HG03558 (cell line): ENCODE measurements around the gene TBX18.

Source experiments
- ATAC-seq: cut with Tn5 transposase; IDR thresholded peaks from one replicate; pipeline ENCODE4 v1.9.1; 2021; ENCODE audit warnings: moderate number of reproducible peaks; ENCODE audit not compliant: unreplicated experiment; ENCODE audit errors: extremely low read depth

The TBX18 gene

DNA sequence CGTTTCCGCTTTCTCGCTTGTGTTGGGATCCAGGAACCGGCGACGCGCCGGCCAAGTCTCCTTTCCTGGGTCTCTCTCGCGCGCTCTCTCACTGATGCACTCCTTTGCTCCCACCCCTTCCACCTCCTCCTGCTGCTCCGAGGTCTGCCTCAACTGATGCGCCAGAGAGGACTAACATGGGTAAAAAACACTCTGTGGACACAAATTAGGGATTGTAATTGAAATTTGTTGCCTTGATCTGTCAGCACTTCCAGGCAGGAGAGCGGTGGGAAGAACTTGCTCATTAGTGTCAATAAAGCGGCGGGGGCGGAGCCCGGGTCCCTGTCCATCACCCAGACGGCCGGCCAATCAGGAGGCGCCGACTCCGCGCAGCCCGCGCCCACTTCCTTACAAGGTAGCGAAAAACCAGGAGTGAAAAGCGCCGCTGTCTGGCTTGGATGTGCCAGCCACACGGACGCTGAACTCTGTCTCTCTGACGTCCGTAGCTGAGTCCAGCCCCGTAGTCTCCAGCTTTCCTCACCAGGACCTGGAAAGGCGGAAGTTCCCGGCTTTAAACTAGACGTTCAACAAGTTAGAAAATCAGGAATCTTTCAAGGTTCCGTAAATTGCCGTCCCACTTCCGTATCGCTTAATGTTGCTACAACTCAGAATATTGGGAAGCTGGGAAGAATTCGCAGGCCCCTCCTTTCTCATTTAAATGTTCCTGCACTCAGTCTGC, at the start of gene TBX18:
Gene TBX18, minus strand, starts transcription at position 267 of the 718 bp plus-strand sequence. CDS start 417 bp downstream, outside the sequence.
- no peak for ATAC-seq

- ATAC-seq, result no peak
Measured at GRCh38 chr6:84811351-84811750, 47.0 kb upstream of the TBX18 start.

- ATAC-seq, result no peak
Measured at GRCh38 chr6:84809455-84809854, 45.1 kb upstream of the TBX18 start.

- ATAC-seq, result no peak
Measured at GRCh38 chr6:84808491-84809061, 44.2 kb upstream of the TBX18 start.

DNA sequence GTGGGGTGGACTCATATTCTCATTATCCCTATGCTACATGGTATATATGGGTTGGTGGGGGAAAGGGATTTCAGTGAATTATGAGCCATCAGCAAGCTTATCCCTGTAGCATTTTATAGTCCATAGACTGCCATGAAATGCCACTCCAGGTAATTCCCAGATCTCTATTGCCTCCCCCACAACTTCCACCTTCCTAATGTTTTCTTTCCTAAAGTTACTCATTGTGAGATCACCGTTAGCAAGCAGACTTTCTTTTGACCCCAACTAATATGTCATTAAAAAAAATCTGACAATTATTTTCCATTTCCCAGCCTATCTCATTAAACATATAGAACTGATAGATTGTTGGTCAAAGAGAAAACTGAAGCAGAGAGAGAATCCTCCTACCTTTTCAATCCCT, 40.7 kb upstream of the TBX18 start:
- ATAC-seq, result no peak

DNA sequence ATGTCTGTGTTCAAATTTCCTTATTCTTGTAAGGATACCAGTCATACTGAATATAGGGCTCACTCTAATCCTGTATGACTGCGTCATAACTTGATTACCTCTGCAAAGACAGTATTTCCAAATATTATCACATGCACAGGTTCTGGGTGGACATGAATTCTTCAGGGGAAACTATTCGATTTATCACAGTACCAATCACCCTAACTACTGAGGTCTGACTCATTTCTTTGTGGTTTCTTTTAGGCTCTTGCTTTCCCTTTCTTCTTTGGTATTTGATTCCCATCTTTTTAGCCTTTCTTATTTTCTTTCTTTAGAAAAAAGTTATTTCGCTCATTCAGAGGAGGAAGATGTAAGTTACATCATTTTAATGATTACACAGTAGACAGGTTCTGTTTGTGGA, 40.3 kb upstream of the TBX18 start:
- ATAC-seq, result no peak

DNA sequence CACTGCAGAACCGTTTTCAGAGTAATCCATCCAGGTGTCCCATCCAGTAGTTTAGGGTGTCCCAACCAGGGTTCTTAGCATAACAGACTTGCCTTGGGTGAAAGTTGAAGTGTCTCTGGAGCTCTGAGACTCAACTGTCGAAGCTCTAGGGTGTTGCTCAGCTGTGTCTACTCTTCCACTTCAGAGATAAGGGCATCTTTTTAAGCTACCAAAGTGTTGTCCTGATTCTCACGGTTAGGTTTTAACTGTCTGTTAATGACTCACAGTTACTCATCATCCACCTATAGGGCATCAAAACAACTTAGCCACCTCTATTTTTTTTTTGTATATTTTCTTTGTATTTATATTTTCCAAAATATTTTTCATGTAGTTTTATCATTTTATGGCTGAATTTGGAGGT, 36.9 kb upstream of the TBX18 start:
- no peak for ATAC-seq

- ATAC-seq, result no peak
Measured at GRCh38 chr6:84798257-84798656, 33.9 kb upstream of the TBX18 start.

DNA sequence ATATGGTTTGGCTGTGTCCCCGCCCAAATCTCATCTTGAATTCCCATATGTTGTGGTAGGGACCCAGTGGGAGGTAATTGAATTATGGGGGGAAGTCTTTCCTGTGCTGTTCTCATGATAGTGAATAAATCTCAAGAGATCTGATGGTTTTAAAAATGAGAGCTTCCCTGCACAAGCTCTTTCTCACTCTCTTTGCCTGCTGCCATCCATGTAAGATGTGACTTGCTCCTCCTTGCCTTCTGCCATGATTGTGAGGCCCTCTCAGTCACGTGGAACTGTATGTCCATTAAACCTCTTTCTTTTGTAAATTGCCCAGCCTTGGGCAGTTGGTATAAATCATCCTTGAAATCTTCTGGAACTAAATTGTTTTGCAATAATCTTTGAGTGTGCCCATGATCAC, 31.9 kb upstream of the TBX18 start:
- ATAC-seq, result no peak

DNA sequence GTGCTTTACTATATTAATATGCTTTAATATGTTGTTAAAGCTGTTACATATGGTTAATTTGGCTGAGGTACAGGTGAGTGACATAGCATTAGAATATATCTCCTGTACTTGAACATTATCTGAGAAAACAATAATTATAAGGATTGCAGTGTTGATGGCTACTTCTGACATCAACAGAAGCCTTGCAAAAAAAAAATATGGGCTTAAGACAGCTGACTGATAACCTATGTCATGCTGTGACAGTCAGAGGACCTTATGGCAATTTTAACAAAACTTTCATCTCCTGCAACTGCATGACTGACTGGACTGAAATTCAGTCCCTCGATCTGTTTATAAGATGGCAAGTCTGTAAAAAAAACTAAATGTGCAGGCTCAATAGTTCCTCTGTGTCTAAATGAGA, 27.5 kb upstream of the TBX18 start:
- no peak for ATAC-seq

GRCh38 chr6:84791233-84791632, 26.8 kb upstream of the TBX18 start:
- no peak for ATAC-seq

- ATAC-seq, result no peak
Measured at GRCh38 chr6:84789170-84789569, 24.8 kb upstream of the TBX18 start.

GRCh38 chr6:84788689-84789088, 24.3 kb upstream of the TBX18 start:
- ATAC-seq, result no peak

GRCh38 chr6:84785671-84786070, 21.3 kb upstream of the TBX18 start:
- no peak for ATAC-seq

DNA sequence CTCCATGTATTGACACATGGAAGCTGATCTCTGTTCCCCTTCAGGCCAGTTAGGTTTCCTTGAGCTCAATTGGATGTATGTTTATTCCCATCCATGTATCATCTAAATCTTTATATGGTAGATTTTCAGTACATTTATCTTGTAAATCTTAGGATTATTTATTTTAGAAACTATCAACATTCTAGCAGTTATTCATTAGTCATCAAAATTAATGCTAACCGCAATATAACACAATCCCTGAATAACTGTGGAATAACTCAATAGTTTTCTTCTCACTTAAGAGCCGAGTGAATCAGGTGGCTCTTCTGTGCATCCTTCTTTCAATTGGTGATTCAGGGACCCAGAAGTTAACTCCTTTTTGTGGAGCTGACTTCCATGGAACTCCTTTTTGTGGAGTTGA, 15.5 kb upstream of the TBX18 start:
- no peak for ATAC-seq

DNA sequence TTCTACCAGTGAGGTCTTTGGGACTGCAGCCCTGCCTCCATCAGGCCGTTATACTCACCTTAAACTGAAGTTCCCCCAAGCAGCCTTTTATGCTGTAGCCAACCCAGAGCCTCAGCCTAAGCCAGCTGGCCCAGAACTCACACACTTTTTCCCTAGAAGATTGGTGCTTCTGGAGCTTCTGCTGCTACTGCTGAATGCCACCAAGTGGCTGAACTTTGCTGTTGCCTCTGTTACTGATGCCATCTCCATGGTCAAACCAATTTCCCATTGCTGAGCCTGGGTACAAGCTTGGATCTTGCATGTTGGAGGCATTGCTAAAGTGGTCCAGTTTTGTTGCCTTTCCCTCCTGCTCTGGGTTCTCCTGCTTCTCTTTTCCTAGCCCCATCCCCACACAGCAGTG, 15.0 kb upstream of the TBX18 start:
- no peak for ATAC-seq

- ATAC-seq, result no peak
Measured at GRCh38 chr6:84777888-84778287, 13.5 kb upstream of the TBX18 start.

DNA sequence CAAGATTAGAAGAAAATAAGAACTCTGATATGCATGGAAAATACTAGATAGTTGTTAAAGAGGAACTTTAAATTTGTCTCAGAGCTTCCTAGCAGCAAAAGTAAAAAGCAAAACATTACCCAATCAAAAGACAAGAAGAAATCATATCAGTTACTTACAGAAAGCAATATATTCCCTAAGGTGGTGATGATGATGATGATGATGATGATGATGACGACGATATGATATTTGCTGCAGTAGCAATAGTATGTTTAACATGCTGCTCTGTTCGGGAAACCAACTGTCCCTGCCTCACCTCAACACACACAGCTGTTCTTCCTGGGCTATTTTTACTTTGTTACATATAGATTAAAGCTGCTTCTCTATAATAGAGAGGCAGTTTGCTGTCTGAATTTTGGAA, 12.0 kb upstream of the TBX18 start:
- no peak for ATAC-seq

DNA sequence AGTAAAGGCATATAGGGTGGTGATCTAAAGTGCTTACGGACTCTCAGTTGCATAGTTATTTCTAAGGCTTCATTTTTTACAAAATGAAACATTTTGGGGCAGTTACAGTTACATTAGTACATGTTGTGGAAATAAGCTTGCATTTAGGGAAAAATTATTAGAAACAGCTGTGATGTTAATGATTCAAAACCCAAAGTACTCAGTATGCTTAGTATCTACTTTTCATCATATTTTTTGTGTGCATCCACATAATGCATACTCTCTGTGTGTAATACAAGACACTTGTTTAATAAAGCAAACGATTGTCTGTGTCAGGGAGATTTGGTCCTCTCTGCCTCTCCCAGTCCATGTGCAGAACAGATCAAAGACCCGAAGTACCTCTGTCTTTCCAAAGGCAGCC, 11.4 kb upstream of the TBX18 start:
- ATAC-seq, result no peak

DNA sequence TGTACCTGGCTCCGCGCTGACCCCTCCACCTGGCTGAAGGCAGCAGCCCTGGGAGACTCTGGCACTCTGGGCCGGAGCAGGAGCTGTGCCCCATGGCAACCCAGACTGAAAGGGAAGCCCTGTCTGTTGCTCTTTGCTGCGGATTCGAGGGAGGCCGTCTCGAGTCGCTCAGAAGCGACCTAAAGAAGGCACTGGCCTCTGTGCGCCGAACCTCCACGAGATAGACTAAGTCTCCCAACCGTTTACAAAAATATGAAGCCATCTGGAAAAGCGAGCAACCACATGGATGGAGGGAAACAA, 10.5 kb upstream of the TBX18 start:
- ATAC-seq, result no peak

- no peak for ATAC-seq
Measured at GRCh38 chr6:84774157-84774984, 10.0 kb upstream of the TBX18 start.
